T follicular helper cell (primary cell): Measurements from ENCODE around the gene VLDLR.
"Not testable (repeated sequence)": the region's sequence is repeated elsewhere in the genome, so short reads cannot be mapped to it uniquely, and the experiment has no call there.

Experiments used
- DNase-seq: peaks from one replicate; pipeline ENCODE4 v3.0.0-alpha.2; 2020; ENCODE audit warnings: low read depth

The VLDLR gene

GRCh38 chr9:2663461-2664173, 42.0 kb downstream of the VLDLR start:
- DNase-seq: no peak

GRCh38 chr9:2664174-2665065, 42.8 kb downstream of the VLDLR start:
- DNase-seq: no peak

GRCh38 chr9:2666569-2666968, 45.0 kb downstream of the VLDLR start:
- no peak for DNase-seq

GRCh38 chr9:2673161-2673560, 51.6 kb downstream of the VLDLR start:
- no peak for DNase-seq

- DNase-seq: no peak
These were observed 52.7 kb downstream of the VLDLR start for GRCh38 chr9:2674141-2674824.

GRCh38 chr9:2675834-2676233, 54.2 kb downstream of the VLDLR start:
- no peak for DNase-seq

GRCh38 chr9:2676466-2676865, 54.9 kb downstream of the VLDLR start:
- DNase-seq: no peak

- no peak for DNase-seq
These were observed 56.6 kb downstream of the VLDLR start for GRCh38 chr9:2677915-2678889.

- DNase-seq: no peak
These were observed 57.4 kb downstream of the VLDLR start for GRCh38 chr9:2679011-2679410.

- no peak for DNase-seq
These were observed 60.4 kb downstream of the VLDLR start for GRCh38 chr9:2681981-2682380.

GRCh38 chr9:2686911-2687310, 65.3 kb downstream of the VLDLR start:
- no peak for DNase-seq

- DNase-seq: no peak
These were observed 67.0 kb downstream of the VLDLR start for GRCh38 chr9:2688636-2689035.

GRCh38 chr9:2691212-2691611, 69.6 kb downstream of the VLDLR start:
- no peak for DNase-seq

GRCh38 chr9:2691626-2692025, 70.0 kb downstream of the VLDLR start:
- no peak for DNase-seq

GRCh38 chr9:2693056-2693455, 71.5 kb downstream of the VLDLR start:
- DNase-seq: no peak

GRCh38 chr9:2697492-2697891, 75.9 kb downstream of the VLDLR start:
- DNase-seq: no peak

- no peak for DNase-seq
These were observed 78.8 kb downstream of the VLDLR start for GRCh38 chr9:2700398-2700797.

- no peak for DNase-seq
These were observed 79.4 kb downstream of the VLDLR start for GRCh38 chr9:2700909-2701550.

- no peak for DNase-seq
These were observed 82.9 kb downstream of the VLDLR start for GRCh38 chr9:2704504-2704903.

GRCh38 chr9:2707256-2707655, 85.7 kb downstream of the VLDLR start:
- DNase-seq: not testable (repeated sequence)
